Endothelial cell of umbilical vein (primary cell): ENCODE measurements around the gene CBFB.

Experiments
- EZH2 ChIP-seq: IDR thresholded peaks from 2 replicates; pipeline ENCODE4 v1.6.1; 2012; ENCODE audit warnings: borderline replicate concordance, low read depth, mild to moderate bottlenecking, moderate library complexity, low read length, inconsistent platforms; ENCODE audit not compliant: severe bottlenecking
- FOS ChIP-seq: IDR thresholded peaks from 2 replicates; pipeline ENCODE4 v1.6.1; 2011; ENCODE audit warnings: mild to moderate bottlenecking, low read length, moderate library complexity, borderline replicate concordance; ENCODE audit not compliant: insufficient read depth
- GATA2 ChIP-seq: IDR thresholded peaks from 2 replicates; pipeline ENCODE4 v1.7.0; 2011; ENCODE audit warnings: low read depth, mild to moderate bottlenecking, moderate library complexity, mixed read lengths, low read length; ENCODE audit not compliant: insufficient read length, insufficient read depth
- JUN ChIP-seq: IDR thresholded peaks from 2 replicates; pipeline ENCODE4 v1.6.1; 2011; ENCODE audit warnings: borderline replicate concordance, low read depth; ENCODE audit not compliant: insufficient read length, insufficient read depth
- MAX ChIP-seq: IDR thresholded peaks from 2 replicates; pipeline ENCODE4 v1.6.1; 2011; ENCODE audit not compliant: insufficient read depth, insufficient read length
- MYC ChIP-seq: IDR thresholded peaks from one replicate; pipeline ENCODE4 v1.6.1; 2011; ENCODE audit warnings: mild to moderate bottlenecking, low read depth, low read length
- POLR2A ChIP-seq: IDR thresholded peaks from 2 replicates; pipeline ENCODE4 v1.6.1; 2012; ENCODE audit warnings: low read depth, mild to moderate bottlenecking, control low read depth, low read length
- POLR2AphosphoS5 ChIP-seq: IDR thresholded peaks from 2 replicates; pipeline ENCODE4 v1.6.1; 2012; ENCODE audit warnings: low read depth, mild to moderate bottlenecking, control low read depth, low read length, moderate library complexity; ENCODE audit not compliant: insufficient read depth
- TF ChIP-seq, protein P1 (sequence below), 2 donors: IDR thresholded peaks; 1 replicate in 1 of 2; 2 replicates in 1 of 2; pipeline ENCODE4 v1.5.1; 2011; ENCODE audit warnings: low read length in 2 of 2, mild to moderate bottlenecking in 2 of 2, moderate library complexity in 2 of 2, control low read depth in 1 of 2, inconsistent platforms in 1 of 2, low read depth in 1 of 2; ENCODE audit not compliant: insufficient read depth in 1 of 2; ENCODE audit errors: extremely low read depth in 1 of 2

DNA sequence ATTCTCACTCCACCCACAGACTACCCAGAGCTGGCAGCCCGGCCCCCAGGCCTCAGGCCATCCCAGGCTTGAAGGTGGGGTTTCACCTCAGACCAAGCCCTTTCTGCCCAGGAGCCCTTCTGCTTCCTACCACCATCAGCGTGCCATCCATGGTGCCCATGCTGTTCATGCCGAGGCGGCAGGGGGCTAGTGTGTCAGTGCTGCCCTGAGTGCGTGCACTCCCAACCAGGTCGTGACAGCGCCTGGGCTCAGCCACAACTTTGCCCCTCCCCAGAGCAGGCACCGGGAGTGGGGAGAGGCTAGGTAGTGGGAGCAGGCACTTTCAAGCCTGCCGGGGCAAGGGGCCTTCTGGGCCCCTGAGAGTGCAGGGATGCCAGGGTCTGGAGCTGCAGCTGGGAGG, 113.4 kb downstream of the CBFB start:
- TF ChIP-seq, protein P1, sequence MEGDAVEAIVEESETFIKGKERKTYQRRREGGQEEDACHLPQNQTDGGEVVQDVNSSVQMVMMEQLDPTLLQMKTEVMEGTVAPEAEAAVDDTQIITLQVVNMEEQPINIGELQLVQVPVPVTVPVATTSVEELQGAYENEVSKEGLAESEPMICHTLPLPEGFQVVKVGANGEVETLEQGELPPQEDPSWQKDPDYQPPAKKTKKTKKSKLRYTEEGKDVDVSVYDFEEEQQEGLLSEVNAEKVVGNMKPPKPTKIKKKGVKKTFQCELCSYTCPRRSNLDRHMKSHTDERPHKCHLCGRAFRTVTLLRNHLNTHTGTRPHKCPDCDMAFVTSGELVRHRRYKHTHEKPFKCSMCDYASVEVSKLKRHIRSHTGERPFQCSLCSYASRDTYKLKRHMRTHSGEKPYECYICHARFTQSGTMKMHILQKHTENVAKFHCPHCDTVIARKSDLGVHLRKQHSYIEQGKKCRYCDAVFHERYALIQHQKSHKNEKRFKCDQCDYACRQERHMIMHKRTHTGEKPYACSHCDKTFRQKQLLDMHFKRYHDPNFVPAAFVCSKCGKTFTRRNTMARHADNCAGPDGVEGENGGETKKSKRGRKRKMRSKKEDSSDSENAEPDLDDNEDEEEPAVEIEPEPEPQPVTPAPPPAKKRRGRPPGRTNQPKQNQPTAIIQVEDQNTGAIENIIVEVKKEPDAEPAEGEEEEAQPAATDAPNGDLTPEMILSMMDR (IDR thresholded peaks at IDR 0.05; ENCODE audit: extremely low read depth in 1 of 2, insufficient read depth in 1 of 2, low read depth in 1 of 2, low read length in 2 of 2) = no peak
- TF ChIP-seq FOS (no peak), POLR2A (no peak), MAX (no peak), EZH2 (no peak), POLR2AphosphoS5 (no peak), MYC (no peak), JUN (no peak), GATA2 (no peak)
